ENCODE results near the gene KCNG4. TPM values are rescaled to one million over a fixed set of nuclear protein-coding genes. Genes with fewer than 3 reads are reported as not detected.

Gene KCNG4
- polyA plus RNA-seq, 2 donors, result not detected

DNA sequence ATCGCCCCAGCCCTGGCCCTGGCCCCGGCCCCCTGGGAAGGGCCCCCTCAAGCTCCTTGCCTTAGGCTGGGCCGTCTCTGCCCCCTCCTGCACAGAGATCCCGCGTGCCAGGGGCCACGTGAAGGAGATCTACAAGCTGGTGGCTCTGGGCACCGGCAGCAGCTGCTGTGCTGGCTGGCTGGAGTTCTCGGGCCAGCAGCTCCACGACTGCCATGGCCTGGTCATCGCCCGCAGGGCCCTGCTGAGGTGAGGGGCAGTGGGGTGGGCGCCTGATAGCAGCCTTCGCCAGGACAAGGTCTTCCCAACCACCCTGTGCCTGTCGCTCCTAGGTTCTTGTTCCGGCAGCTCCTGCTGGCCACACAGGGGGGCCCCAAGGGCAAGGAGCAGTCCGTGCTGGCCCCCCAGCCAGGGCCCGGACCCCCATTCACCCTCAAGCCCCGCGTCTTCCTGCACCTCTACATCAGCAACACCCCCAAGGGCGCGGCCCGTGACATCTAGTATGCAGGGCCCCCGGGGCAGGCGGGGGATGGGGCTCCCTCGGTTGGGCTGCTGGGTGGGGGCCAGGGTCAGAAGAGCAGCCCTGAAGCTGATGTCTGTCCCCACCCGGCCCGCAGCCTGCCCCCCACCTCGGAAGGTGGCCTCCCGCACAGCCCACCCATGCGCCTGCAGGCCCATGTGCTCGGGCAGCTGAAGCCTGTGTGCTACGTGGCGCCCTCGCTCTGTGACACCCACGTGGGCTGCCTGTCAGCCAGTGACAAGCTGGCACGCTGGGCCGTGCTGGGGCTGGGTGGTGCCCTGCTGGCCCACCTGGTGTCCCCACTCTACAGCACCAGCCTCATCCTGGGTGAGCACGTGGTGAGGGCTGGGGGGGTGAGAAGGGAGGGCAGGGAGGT, 44.4 kb downstream of the KCNG4 start:
- H3K27ac ChIP-seq (ENCODE audit: low read depth in 2 of 2, low read length in 1 of 2), result peak overlapping the region in 1 of 2 donors; percentile 92
- no peaks in the 10 kb centered on the region for H3K27me3 ChIP-seq (ENCODE audit: control insufficient read depth in 1 of 2, insufficient read depth in 2 of 2, low read length in 2 of 2)
- H3K4me3 ChIP-seq (ENCODE audit: low read depth in 1 of 2, low read length in 2 of 2), result peak overlapping the region; percentile 44 to 60
- peaks cover 7 to 36% of the 10 kb centered on the region in 2 donors for H3K4me1 ChIP-seq (ENCODE audit: control insufficient read depth in 2 of 2, insufficient read depth in 2 of 2, low read length in 1 of 2)
- WGBS, 2 donors, result 64 to 69% methylated on average over 37 to 38 of the region's 38 CpGs
- H3K36me3 ChIP-seq (ENCODE audit: control insufficient read depth in 2 of 2, insufficient read depth in 2 of 2, low read length in 1 of 2), result peaks cover 0 to 14% of the 10 kb centered on the region in 2 donors
- peaks cover 0 to 2% of the 10 kb centered on the region in 2 donors for H3K9me3 ChIP-seq (ENCODE audit: control insufficient read depth in 2 of 2, insufficient read depth in 1 of 2, low read depth in 1 of 2, low read length in 1 of 2)

GRCh38 chr16:84194470-84195200, 45.2 kb downstream of the KCNG4 start:
- Histone ChIP-seq H3K36me3 (ENCODE audit: control insufficient read depth in 2 of 2, insufficient read depth in 2 of 2, low read length in 1 of 2) (peaks cover 0 to 14% of the 10 kb centered on the region in 2 donors), H3K9me3 (ENCODE audit: control insufficient read depth in 2 of 2, insufficient read depth in 1 of 2, low read depth in 1 of 2, low read length in 1 of 2) (peaks cover 0 to 2% of the 10 kb centered on the region in 2 donors), H3K4me1 (ENCODE audit: control insufficient read depth in 2 of 2, insufficient read depth in 2 of 2, low read length in 1 of 2) (peaks cover 7 to 32% of the 10 kb centered on the region in 2 donors), H3K27ac (ENCODE audit: low read depth in 2 of 2, low read length in 1 of 2) (no peak overlapping the region), H3K4me3 (ENCODE audit: low read depth in 1 of 2, low read length in 2 of 2) (no peak overlapping the region), H3K27me3 (ENCODE audit: control insufficient read depth in 1 of 2, insufficient read depth in 2 of 2, low read length in 2 of 2) (no peaks in the 10 kb centered on the region)
- 70 to 74% methylated on average over 34 of the region's 34 CpGs for WGBS, 2 donors

- no peaks in the 10 kb centered on the region for H3K27me3 ChIP-seq (ENCODE audit: control insufficient read depth in 1 of 2, insufficient read depth in 2 of 2, low read length in 2 of 2)
- H3K36me3 ChIP-seq (ENCODE audit: control insufficient read depth in 2 of 2, insufficient read depth in 2 of 2, low read length in 1 of 2), result peaks cover 0 to 14% of the 10 kb centered on the region in 2 donors
- no peak overlapping the region for H3K4me3 ChIP-seq (ENCODE audit: low read depth in 1 of 2, low read length in 2 of 2)
- no peak overlapping the region for H3K27ac ChIP-seq (ENCODE audit: low read depth in 2 of 2, low read length in 1 of 2)
- H3K9me3 ChIP-seq (ENCODE audit: control insufficient read depth in 2 of 2, insufficient read depth in 1 of 2, low read depth in 1 of 2, low read length in 1 of 2), result peaks cover 0 to 2% of the 10 kb centered on the region in 2 donors
- 85 to 91% methylated on average over 11 of the region's 11 CpGs for WGBS, 2 donors
- H3K4me1 ChIP-seq (ENCODE audit: control insufficient read depth in 2 of 2, insufficient read depth in 2 of 2, low read length in 1 of 2), result peaks cover 7 to 29% of the 10 kb centered on the region in 2 donors
Measured at GRCh38 chr16:84194018-84194417, 45.8 kb downstream of the KCNG4 start.

DNA sequence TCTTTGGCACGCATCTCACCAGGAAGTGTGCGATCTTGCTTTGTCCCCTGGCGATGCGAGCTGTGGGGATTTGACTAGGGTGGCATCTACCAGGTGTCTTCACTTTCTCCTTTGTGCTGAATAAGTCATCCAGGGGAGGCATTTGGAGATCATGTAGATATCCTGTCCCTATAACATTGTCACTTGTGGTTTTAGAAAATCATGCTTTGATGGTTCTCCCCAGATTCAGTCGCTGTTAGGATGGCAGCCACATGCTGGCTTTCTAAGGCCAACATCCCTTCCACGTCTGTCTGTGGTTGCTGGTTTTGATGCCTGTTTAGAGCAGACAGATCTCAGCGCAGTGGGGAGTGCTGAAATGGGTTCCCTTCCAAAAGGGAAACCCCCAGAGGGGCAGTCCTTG, 46.3 kb downstream of the KCNG4 start:
- peaks cover 0 to 14% of the 10 kb centered on the region in 2 donors for H3K36me3 ChIP-seq (ENCODE audit: control insufficient read depth in 2 of 2, insufficient read depth in 2 of 2, low read length in 1 of 2)
- H3K4me3 ChIP-seq (ENCODE audit: low read depth in 1 of 2, low read length in 2 of 2), result no peak overlapping the region
- H3K4me1 ChIP-seq (ENCODE audit: control insufficient read depth in 2 of 2, insufficient read depth in 2 of 2, low read length in 1 of 2), result peaks cover 7 to 24% of the 10 kb centered on the region in 2 donors
- H3K9me3 ChIP-seq (ENCODE audit: control insufficient read depth in 2 of 2, insufficient read depth in 1 of 2, low read depth in 1 of 2, low read length in 1 of 2), result peaks cover 0 to 2% of the 10 kb centered on the region in 2 donors
- no peak overlapping the region for H3K27ac ChIP-seq (ENCODE audit: low read depth in 2 of 2, low read length in 1 of 2)
- no peaks in the 10 kb centered on the region for H3K27me3 ChIP-seq (ENCODE audit: control insufficient read depth in 1 of 2, insufficient read depth in 2 of 2, low read length in 2 of 2)
- 79% methylated on average over 7 of the region's 7 CpGs for WGBS, 2 donors

DNA sequence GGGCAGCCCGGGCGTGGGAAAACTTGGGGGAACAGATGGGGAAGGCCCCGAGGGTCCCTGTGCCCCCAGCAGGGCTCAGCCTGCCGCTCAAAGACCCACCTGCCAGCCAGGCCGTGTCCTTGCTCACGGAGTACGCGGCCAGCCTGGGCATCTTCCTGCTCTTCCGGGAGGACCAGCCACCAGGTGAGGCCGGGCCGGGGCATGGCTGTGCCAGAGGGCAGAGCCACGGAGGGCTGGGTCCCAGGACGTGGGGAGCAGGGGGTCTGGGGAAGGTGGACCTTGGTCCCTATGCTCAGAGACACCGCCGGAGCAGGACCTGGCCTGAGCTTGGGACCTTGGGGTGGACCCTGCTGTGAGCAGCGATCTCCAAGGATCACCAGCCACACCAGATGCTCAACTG, 48.3 kb downstream of the KCNG4 start:
- H3K27me3 ChIP-seq (ENCODE audit: control insufficient read depth in 1 of 2, insufficient read depth in 2 of 2, low read length in 2 of 2), result no peaks in the 10 kb centered on the region
- peaks cover 0 to 9% of the 10 kb centered on the region in 2 donors for H3K4me1 ChIP-seq (ENCODE audit: control insufficient read depth in 2 of 2, insufficient read depth in 2 of 2, low read length in 1 of 2)
- WGBS, 2 donors, result 91 to 94% methylated on average over 16 of the region's 16 CpGs
- H3K27ac ChIP-seq (ENCODE audit: low read depth in 2 of 2, low read length in 1 of 2), result no peak overlapping the region
- peaks cover 0 to 2% of the 10 kb centered on the region in 2 donors for H3K9me3 ChIP-seq (ENCODE audit: control insufficient read depth in 2 of 2, insufficient read depth in 1 of 2, low read depth in 1 of 2, low read length in 1 of 2)
- peaks cover 0 to 14% of the 10 kb centered on the region in 2 donors for H3K36me3 ChIP-seq (ENCODE audit: control insufficient read depth in 2 of 2, insufficient read depth in 2 of 2, low read length in 1 of 2)
- no peak overlapping the region for H3K4me3 ChIP-seq (ENCODE audit: low read depth in 1 of 2, low read length in 2 of 2)

DNA sequence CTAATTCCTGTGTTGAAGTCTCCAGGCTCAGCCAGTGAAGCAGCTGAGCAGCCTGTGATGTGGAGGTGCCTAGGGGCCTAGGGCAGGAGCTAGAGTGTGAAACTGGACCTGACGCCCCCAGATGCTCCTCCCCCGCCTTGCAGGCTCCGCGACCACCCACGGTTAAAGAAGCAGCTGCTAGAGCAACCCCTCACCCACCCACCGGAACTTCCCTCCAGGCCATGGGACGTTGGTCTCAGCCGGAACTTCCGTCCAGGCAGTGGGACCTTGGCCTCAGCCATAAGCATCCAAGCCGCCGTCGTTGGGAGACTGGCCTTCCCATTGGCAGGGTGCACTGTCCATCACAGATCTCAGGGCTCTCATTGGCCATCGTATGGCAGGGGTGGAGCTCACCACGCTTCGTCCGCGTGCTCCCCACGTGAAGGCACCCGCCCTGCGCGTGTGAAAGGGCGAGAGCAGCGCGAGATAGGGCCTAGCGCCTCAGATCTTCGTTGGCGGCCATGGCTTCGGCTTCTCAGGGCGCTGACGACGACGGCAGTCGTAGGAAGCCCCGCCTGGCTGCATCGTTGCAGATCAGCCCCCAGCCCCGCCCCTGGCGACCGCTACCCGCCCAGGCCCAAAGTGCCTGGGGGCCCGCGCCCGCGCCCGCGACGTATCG, 49.0 kb downstream of the KCNG4 start, which contains the start of gene ADAD2:
Gene ADAD2 (plus strand): TSS at position 427 of the 658 bp plus-strand sequence. CDS start 74 bp downstream, at position 501.
- H3K4me3 ChIP-seq (ENCODE audit: low read depth in 1 of 2, low read length in 2 of 2), result no peak within 1 kb of the TSS
- H3K36me3 ChIP-seq (ENCODE audit: control insufficient read depth in 2 of 2, insufficient read depth in 2 of 2, low read length in 1 of 2), result peaks cover 0 to 14% of the 10 kb centered on the region in 2 donors
- WGBS, 2 donors, result 93 to 95% methylated on average over 47 of the region's 47 CpGs
- peaks cover 0 to 2% of the 10 kb centered on the region in 2 donors for H3K9me3 ChIP-seq (ENCODE audit: control insufficient read depth in 2 of 2, insufficient read depth in 1 of 2, low read depth in 1 of 2, low read length in 1 of 2)
- H3K27me3 ChIP-seq (ENCODE audit: control insufficient read depth in 1 of 2, insufficient read depth in 2 of 2, low read length in 2 of 2), result no peaks in the 10 kb centered on the region
- peaks cover 0 to 4% of the 10 kb centered on the region in 2 donors for H3K4me1 ChIP-seq (ENCODE audit: control insufficient read depth in 2 of 2, insufficient read depth in 2 of 2, low read length in 1 of 2)
- no peak within 1 kb of the TSS for H3K27ac ChIP-seq (ENCODE audit: low read depth in 2 of 2, low read length in 1 of 2)

GRCh38 chr16:84186685-84187437, 53.0 kb downstream of the KCNG4 start, which contains the start of gene TAF1C:
Gene TAF1C (minus strand): TSS chr16:84187057. CDS start chr16:84184988, 2,069 bp downstream.
- H3K4me1 ChIP-seq (ENCODE audit: control insufficient read depth in 2 of 2, insufficient read depth in 2 of 2, low read length in 1 of 2), result no peaks in the 10 kb centered on the region
- 2% methylated on average over 55 of the region's 55 CpGs for WGBS, 2 donors
- H3K27me3 ChIP-seq (ENCODE audit: control insufficient read depth in 1 of 2, insufficient read depth in 2 of 2, low read length in 2 of 2), result no peaks in the 10 kb centered on the region
- H3K4me3 ChIP-seq (ENCODE audit: low read depth in 1 of 2, low read length in 2 of 2), result peak within 1 kb of the TSS; percentile 99 to 100
- H3K36me3 ChIP-seq (ENCODE audit: control insufficient read depth in 2 of 2, insufficient read depth in 2 of 2, low read length in 1 of 2), result peaks cover 0 to 28% of the 10 kb centered on the region in 2 donors
- peaks cover 0 to 2% of the 10 kb centered on the region in 2 donors for H3K9me3 ChIP-seq (ENCODE audit: control insufficient read depth in 2 of 2, insufficient read depth in 1 of 2, low read depth in 1 of 2, low read length in 1 of 2)
- peak within 1 kb of the TSS; percentile 66 to 71 for H3K27ac ChIP-seq (ENCODE audit: low read depth in 2 of 2, low read length in 1 of 2)

GRCh38 chr16:84184775-84185174, 55.0 kb downstream of the KCNG4 start:
- Histone ChIP-seq H3K27me3 (ENCODE audit: control insufficient read depth in 1 of 2, insufficient read depth in 2 of 2, low read length in 2 of 2) (no peaks in the 10 kb centered on the region), H3K9me3 (ENCODE audit: control insufficient read depth in 2 of 2, insufficient read depth in 1 of 2, low read depth in 1 of 2, low read length in 1 of 2) (no peaks in the 10 kb centered on the region), H3K27ac (ENCODE audit: low read depth in 2 of 2, low read length in 1 of 2) (no peak overlapping the region), H3K4me3 (ENCODE audit: low read depth in 1 of 2, low read length in 2 of 2) (no peak overlapping the region), H3K36me3 (ENCODE audit: control insufficient read depth in 2 of 2, insufficient read depth in 2 of 2, low read length in 1 of 2) (peaks cover 0 to 42% of the 10 kb centered on the region in 2 donors), H3K4me1 (ENCODE audit: control insufficient read depth in 2 of 2, insufficient read depth in 2 of 2, low read length in 1 of 2) (no peaks in the 10 kb centered on the region)
- 71 to 82% methylated on average over 10 of the region's 10 CpGs for WGBS, 2 donors

All from esophagus (tissue), 2 donors.